Activated CD4-positive, alpha-beta T cell treated with anti-CD3 and anti-CD28 coated beads for 1 hour (primary cell): ENCODE results near the gene F2RL3.
A peak's percentile ranks its signal among the peaks of the same experiment; 100 is the strongest.

Source experiments
- DNase-seq: peaks from one replicate; pipeline ENCODE4 v3.0.0-alpha.2; 2020

Gene F2RL3

DNA sequence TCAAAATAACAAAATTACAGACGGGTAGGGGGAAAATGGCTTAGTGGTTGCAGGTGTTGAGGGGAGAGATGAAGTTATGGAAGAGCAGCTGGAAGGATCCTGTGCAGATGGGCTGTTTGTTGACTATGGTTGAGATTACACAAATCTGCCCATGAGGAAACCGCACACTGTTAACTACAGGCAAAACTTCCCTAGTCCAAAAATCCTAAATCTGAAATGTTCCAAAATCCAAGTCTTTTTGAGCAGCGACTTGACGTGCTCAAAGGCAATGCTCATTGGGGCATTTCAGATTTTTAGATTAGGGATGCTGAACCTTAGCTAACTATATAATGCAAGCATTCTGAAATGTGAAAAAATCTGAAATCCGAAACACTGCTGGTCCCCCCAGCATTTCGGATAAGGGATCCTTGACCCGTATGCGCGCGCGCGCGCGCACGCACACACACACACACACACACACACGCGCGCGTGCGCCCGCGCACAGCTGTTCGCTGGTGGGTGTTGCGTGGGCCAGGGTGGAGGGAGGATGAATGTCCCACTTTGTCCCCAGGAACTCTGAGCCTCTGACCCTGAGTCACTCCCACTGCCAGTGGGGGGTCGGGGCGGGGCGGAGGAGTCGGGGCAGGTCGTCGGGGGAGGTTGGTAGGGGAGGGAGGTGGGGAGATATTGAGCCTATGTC is 6.8 kb downstream of the F2RL3 start:
- DNase-seq, result no peak

DNA sequence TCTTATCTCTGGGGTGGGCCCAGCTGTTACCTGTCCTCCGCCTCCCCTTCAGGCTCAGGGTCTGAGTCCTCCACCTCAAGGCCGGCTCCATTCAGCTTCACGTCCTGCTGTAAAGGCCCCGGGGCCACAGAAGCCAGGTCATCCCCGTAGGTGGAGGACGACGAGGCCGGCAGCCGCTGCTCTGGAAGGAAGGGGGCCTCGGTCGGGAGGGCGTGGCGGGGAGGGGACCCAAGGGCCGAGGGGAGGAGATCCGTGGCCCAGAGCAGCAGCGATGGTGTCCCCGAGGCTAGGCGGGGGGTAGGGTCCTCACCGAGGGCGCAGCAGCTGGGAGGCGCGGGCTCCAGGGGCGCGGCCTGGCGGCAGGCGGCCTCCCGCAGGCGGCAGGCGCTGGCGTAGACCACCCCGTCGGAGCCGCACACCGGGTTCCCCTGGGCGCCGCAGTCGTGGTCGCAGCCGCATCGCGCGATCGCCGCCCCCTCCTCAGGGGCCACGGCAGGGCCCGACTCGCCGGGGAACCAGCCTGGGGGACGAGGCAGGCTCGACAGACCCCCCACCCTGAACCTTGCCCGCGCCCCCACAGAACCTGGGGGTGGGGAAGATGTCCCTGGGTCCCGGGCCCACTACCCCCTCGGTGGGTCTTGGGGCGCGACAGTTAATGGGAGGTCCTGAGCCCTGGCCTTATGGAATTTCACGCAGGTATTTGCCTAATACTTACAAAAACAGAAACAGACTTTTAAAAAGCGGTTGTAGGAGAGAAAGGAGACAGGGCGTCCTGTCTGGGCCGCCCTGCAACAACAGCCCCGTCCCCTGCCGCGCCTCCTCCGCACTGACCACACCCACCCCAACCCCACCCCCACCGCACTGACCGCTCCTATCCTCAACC is 7.6 kb downstream of the F2RL3 start:
- no peak for DNase-seq

DNA sequence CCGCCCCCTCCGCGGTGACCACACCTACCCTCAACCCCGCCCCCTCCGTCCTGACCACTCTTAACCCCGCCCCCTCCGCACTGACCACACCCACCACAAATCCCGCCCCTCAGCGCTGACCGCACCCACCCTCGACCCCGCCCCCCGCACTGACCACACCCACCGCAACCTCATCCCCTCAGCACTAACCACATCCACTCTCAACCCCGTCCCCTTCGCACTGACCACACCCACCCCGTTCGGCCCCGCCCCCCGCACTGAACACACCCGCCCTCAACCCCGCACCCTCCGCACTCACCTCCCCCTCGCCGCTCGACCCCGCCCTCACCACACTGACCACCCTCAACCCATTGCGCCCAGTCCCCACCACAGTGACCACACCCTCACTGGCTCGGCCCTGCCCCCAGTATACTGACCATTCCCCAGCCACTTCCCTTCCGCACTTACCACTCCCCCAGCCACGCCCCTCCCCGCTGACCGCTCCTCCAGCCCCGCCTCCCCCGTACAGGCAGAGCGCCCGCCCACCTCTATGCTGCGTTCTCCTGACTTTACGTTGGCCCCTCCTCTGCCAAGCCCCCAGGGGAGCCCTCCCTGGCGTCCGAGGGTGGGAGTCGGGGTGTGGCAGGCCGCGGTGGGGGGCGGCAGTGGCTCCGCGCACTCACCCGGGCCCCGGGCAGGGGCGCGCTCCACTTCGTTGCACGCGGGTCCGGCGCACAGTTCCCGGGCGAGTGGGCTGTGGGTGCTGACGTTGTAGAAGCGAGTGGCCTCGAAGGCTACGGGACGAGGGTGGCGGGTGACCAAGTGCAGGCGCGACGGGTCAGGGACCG is 8.4 kb downstream of the F2RL3 start:
- DNase-seq, result peak; percentile 23

DNA sequence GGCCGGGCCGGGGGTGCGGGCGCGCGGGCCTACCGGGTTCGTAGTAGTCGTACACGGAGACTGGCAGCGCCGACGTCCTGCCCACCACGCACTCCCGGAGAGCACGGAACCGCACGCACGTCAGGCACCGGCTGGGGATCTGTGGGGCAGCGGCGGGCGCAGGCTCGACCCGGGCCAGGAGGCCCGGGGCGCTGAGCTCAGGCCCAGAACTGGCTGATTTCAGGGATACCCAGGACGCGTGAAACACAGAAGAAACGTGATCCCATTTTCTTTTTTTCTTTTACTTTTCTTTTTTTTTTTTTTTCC is 9.0 kb downstream of the F2RL3 start:
- DNase-seq, result no peak

DNA sequence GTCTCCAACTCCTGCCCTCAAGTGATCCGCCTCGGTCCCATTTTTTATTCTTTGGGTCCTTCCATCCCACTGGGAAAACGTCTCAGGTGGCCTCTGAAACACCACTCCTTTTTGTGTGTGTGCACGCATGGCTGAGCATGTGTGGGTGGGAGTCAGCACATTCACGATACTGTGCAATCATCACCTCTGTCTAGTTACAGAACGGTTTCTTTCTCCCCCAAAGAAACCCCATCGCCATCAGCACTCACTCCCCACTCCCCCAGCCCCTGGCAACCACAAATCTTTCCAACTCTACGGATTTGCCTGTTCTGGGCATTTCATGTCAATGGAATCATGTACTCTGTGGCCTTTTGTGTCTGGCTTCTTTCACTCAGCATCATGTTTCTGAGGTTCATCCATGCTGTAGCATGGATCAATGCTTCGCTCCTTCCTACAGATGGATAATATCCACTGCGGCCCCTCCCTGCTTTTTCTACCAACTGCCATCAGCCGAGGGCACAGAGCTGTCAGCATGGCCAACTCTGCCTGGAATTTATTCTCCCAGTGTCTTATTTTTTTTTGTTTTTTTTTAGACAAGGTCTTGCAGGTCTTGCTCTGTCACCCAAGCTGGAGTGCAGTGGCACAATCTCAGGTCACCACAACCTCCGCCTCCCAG is 9.7 kb downstream of the F2RL3 start:
- no peak for DNase-seq

DNA sequence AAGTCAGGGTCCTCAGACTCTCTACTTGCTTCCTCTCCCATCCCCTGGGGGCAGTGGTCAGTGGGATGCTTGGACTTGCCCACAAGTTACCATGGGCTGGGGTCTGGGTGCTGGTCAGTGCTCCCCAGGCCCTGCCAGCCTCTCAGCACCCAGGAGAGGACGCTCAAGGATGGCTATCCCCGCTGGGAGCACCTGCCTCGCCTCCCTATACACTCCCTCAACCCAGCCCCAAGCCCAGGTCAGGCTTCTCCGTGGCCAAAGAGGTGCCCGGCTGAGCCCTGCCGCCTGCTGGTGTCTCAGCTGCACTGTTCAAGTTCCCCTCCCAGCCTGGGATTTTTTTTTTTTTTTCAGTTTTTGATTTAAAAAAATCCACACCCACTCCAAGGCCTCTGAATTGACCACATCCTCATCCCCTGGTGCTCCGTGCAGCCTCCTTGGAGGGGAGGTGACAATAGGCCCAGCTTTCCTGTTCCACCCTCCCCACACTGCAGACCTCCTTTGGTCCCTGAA is 10.8 kb downstream of the F2RL3 start:
- no peak for DNase-seq

DNA sequence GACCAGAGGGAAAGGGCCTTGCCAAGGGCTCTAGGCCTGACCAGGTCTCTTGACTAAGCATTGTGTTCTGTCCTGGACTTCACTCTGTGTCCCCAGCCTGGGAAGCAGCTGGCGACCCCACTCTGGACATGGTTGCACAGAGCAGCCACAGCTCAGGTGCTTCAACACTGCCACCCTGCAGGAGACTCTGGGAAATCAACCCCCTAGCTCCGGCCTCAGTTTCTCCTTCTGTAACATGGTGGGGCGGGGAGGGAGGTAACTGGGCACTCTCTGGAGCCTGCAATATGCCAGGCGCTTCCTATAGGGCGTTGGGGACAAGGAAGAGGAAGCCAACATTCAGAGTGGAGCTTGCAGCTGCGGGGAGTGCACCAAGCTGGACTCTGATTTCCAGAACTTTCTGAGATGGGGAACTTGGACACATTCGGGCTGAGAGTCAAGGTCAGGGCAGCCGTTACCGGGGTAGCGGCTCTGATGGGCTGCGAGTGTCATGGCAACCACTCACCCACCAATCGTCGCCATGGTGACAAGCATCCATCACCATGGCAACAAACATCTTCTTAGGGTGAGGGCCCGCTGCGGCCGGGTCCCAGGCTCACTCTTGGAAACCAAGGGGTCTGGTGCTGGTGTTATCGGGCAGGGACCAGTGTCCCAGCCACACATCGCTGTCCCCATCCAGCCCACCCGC is 12.8 kb downstream of the F2RL3 start:
- no peak for DNase-seq

DNA sequence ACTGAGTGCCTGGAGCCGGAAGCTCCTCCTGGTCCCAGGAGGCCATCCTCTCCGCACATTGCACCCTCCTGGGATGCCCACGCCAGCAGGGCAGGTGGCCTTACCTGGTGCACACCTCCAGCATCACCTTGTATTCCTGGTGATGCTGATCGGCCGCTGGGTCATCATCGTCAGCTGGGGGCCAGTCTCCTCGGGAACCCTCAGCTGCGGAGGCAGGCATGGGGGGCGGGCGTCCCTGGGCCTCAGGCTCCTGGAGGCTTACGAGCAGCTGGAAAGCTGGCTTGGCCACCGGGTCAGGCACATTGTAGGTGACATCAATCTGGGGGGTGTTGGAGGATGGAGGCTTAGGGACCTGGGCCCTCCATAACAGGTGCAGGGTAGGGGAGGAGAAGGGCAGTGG is 13.7 kb downstream of the F2RL3 start:
- DNase-seq, result no peak

DNA sequence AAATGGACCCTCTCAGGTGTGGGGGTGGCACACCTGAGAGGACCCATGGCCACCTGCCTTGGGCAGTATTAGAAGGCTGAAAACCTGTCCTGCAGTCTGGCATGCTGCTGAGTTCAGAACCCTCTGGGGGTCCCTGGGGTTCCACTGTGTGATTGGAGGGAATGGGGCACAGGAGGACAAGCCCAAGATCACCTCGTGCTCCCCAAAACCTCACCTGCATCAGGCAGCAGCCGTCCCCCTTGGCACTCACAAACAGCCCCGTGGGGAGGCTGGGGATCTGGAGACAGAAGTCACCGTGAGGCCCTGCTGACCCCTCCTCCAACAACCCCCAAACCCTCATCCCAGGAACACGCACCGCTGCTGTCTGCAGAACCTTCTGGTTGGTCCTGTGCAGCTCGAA is 14.5 kb downstream of the F2RL3 start:
- DNase-seq, result no peak

DNA sequence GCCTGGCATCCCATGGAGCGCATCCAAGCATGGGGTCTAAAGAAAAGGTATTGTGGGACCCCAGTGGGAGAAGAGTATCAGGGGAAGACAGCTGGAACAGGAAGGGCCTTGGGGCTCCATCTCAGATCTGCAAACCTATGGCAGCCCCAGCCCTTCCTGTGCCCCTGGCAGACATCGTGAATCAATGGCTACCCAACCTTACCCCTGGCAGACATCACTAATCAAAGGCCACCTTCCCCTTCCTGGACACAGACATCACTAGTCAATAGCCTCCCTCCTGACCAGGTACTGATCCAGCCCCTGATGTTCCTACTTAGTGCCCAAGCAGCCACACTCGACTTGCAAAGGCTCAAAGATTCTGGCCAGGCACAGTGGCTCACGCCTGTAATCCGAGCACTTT is 15.8 kb downstream of the F2RL3 start:
- no peak for DNase-seq

DNA sequence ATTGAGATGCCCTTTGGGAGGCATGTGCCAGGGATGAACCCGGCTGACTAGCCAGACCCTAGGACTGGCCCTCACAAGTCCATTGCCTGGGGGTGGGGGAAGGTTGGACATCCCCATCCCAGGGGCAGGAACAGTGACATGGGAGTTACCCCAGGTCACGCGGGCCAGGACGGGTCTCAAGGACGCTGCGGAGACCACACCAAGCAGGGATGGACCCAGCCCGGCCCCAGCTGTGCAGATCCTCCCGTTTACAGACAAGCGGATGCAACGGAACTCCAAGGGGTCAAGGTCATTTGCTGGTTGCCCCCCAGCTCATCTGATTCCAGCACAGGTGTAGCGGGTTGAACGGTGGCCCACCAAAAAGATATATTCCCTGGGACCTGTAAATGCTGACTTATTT is 20.0 kb downstream of the F2RL3 start:
- no peak for DNase-seq

DNA sequence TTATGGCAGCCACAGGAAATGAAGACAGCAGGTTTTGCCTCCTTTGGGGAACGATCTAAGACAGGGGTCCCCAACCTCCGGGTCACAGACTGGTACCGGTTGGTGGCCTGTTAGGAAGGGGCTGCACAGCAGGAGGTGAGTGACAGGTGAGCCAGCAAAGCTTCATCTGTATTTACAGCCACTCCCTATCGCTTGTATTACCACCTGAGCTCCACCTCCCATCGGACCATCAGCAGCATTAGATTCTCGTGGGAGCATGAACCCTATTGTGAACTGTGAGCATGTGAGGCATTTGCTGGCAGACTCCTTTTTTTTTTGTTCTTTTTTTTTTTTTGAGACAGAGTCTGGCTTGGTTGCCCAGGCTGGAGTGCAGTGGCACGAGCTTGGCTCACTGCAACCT is 22.2 kb downstream of the F2RL3 start:
- no peak for DNase-seq

DNA sequence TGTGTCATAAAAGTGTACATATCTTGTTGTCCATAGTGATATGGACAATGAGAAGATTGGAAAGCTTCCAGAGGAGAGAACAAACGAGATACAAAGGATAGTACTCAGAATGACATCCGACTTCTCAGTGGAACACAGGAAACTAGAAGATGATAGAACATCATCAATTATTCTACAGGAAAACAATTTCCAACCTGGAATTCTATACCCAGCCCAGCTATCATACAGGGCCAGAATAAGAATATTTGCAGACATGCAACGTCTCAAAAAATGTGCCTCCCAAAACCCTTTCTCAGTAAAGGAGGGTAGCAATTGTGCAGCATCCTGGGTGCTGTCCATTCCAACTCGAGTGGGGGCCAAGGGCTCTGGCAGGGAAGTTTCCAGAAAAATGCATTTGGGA is 24.0 kb downstream of the F2RL3 start:
- DNase-seq, result no peak

DNA sequence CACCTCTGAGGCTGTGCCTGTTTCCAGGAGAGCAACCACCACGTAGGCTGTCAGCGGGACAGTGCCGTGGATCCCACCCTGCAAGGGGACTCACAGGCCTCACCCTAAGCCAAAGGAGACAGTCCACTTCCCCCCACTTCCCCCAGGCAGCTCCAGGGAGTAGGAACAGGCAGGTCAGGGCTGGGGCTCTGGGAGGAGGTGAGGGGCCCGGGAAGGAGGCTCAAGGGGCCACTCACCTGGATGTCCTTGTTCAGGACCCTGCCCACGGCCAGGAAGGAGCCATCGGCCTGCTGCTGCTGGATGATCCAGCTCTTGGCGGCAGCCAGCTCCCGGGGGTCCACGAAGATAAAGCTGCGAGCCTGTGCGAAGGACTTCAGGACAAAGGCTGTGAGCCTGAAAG is 25.6 kb downstream of the F2RL3 start:
- DNase-seq, result no peak

DNA sequence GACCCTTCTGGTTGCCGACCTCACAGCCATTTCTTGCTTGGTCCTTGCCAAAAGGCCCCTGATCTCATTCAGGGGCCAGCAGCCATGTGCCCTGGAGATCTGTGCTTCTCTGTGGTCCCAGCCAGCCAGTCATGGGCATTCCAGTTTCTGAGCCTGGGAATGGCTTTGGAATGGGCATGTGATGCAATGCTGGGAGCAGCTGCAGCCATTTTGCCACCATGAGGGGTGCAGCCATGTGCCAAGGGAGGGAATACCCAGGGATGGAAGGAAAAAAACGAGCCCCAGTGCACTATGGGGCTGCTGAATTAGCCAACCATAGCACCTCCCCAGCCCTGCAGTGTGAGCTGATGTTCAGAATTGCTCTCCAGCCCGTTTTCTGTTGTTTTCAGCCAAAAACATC is 26.3 kb downstream of the F2RL3 start:
- DNase-seq, result no peak

DNA sequence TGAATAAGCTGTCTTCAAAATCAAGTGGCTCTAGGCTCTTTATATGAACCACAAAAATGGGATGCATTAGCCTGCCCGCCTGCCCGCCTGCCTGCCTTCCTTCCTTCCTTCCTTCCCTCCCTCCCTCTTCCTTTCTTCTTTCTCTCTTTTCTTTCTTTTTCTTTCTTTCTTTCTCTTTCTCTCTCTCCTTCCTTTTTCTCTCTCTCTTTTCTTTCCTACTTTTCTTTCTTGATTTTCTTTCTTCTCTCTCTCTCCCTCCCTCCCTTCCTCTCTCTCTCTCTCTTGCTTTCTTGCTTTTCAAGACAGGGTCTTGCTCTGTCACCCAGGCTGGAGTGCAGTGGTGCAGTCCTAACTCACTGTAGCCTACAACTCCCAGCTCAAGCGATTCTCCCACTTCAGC is 26.9 kb downstream of the F2RL3 start:
- no peak for DNase-seq

DNA sequence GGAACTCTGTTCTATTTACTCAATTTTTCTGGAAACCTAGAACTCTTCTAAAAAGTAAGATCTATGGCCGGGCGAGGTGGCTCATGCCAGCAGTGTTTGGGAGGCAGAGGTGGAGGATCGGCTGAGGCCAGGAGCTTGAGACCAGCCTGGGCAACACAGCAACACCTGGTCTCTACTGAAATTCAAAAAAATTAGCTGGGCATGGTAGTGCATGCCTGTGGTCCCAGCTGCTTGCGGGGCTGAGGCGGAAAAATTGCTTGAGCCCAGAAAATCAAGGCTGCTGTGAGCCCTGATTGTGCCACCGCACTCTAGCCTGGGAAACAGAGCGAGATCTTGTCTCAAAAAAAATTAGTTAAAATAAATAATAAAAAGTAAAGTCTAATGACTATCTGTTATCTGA is 28.6 kb downstream of the F2RL3 start:
- DNase-seq, result no peak

DNA sequence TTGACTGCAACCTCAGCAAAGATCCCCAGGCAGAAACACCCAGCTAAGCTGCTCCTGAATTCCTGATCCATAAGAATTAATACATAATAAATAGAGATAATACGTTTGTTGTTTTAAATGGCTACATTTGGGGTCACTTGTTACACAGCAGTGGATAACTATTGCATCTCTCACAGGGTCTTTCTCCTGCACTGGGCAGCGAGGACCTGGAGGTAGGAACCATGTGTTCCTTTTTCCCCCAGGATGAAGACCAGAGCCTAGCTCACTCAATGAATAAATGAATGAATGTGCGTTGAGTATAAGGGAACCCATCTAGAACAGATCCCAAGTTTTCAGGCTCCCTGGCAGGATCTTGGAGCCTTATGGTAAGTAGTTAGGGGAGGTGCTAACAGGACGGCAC is 30.7 kb downstream of the F2RL3 start:
- no peak for DNase-seq

DNA sequence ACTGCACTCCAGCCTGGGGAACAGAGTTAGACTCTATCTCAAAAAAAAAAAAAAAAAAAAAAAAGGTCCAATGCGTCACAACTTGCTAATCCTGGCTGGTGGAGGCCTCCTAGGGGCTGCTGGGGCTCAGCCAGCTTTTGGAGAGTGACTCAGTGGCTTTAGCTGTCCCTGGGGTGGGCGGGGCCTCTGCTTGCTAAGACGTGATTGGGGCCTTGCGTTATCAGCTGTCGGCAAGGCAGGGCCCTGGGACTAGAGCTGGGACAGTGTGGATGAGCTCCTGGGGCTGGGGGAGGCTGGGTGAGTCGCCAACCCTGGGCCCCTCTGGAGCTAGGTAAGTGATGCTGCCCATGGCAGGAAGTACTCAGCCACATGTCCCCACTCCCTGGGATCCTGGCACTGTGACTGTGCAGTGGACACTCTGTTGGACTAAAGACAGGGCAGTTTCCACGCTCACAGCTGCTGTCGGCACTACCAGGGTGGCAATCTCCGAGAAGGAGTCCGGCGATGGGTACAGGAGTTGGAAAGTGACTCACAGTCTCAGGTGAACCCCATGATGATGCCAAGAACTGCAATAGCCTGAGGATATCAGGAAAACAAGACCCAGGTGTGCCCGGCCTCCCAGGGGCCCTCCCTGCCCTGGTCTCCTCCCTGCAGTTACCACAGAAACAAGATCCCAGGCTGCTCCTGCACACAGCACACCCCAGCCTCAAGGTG is 32.2 kb downstream of the F2RL3 start:
- no peak for DNase-seq

DNA sequence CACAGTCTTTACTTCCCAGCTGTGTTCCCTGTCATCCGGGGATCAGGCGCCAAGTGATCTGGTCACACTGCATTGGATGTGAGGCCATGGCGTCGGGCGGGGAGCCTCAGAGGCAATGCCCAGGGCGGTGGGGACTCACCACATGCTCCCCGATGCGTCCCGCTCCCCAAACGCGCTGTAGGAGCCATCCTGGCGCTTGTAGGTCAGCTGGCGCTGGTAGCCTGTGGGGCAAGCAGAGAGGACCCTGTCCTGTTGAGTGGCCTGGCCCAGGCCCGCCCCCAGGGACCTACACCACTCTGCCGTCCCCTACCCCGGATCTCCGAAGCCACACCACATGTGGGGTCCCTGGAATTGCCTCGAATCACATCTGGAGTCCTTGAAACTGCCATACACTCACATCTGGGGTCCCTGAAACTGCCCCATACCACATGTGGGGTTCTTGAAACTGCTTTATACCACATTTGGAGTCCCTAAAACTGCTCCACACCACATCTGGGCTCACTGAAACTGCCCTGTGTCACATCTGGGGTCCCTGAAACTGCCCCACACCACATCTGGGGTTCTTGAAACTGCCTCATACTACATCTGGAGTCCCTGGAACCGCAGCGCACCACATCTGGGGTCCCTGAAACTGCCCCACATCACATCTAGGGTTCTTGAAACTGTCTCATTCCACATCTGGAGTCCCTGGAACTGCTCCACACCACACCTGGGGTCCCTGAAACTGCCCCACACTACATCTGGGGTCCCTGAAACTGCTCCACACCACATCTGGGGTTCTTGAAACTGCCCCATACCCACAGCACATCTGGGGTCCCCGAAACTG is 33.2 kb downstream of the F2RL3 start:
- DNase-seq, result no peak

DNA sequence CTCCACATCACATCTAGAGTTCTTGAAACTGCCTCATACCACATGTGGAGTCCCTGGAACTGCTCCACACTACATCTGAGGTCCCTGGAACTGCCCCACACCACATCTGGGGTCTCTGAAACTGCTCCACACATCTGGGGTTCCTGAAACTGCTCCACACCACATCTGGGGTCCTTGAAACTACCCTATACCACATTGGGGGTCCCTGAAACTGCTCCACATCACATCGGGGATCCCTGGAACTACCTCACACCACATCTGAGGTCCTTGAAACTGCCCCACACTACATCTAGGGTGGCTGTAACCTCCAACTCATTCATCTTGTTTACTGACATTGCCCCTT is 33.8 kb downstream of the F2RL3 start:
- DNase-seq, result no peak
